Kidney epithelial cell (primary cell): Measurements from ENCODE around the gene TBX15. TPM values are rescaled to one million over a fixed set of nuclear protein-coding genes. Genes with fewer than 3 reads are reported as not detected.

ENCODE experiments used
- DNase-seq: peaks from one replicate; pipeline ENCODE4 v3.0.0-alpha.2; 2010; ENCODE audit warnings: low read depth
- H3K27me3 ChIP-seq: 2 replicates; pipeline ENCODE4 v1.6.0; 2011; ENCODE audit warnings: low read length; ENCODE audit not compliant: control insufficient read depth, insufficient read depth
- H3K36me3 ChIP-seq: 2 replicates; pipeline ENCODE4 v1.5.1; 2011; ENCODE audit warnings: low read length; ENCODE audit not compliant: control insufficient read depth, insufficient read depth
- H3K4me3 ChIP-seq: 2 replicates; pipeline ENCODE4 v1.5.1; 2011; ENCODE audit warnings: low read depth, mild to moderate bottlenecking, control low read depth, low read length
- total RNA-seq: library from RNA; depleted of rRNA; stranded (reverse); fragments of >200 nt; gene quantifications from 2 replicates; pipeline ENCODE4 v1.2.3, GENCODE V29; 2015
- TF ChIP-seq, protein P1 (sequence below): IDR thresholded peaks from 2 replicates; pipeline ENCODE4 v1.5.1; 2011; ENCODE audit warnings: mild to moderate bottlenecking, moderate library complexity, low read length, control low read depth, inconsistent platforms; ENCODE audit not compliant: insufficient read depth, poor library complexity, severe bottlenecking

Gene TBX15
- total RNA-seq, 1 donor from 2014 or later = not detected

DNA sequence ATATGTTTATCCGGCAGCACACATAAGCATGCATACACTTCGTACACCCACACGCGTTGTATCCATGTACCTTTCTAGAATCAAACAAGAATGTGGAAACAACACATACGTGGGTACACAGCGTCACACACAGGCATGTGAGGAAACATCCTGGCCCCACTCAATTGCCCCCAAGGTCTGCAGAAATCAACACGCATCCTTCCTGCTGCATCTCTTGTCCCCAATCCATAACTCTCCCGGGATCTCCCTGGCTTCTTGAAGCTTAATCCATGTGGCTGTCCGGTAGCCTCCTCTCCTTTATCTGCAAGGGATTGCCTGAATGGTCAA is 5.5 kb upstream of the TBX15 start:
- TF ChIP-seq, protein P1, sequence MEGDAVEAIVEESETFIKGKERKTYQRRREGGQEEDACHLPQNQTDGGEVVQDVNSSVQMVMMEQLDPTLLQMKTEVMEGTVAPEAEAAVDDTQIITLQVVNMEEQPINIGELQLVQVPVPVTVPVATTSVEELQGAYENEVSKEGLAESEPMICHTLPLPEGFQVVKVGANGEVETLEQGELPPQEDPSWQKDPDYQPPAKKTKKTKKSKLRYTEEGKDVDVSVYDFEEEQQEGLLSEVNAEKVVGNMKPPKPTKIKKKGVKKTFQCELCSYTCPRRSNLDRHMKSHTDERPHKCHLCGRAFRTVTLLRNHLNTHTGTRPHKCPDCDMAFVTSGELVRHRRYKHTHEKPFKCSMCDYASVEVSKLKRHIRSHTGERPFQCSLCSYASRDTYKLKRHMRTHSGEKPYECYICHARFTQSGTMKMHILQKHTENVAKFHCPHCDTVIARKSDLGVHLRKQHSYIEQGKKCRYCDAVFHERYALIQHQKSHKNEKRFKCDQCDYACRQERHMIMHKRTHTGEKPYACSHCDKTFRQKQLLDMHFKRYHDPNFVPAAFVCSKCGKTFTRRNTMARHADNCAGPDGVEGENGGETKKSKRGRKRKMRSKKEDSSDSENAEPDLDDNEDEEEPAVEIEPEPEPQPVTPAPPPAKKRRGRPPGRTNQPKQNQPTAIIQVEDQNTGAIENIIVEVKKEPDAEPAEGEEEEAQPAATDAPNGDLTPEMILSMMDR = no peak
- H3K27me3 ChIP-seq = peaks cover 93% of the 10 kb centered on the region
- no peaks in the 10 kb centered on the region for H3K36me3 ChIP-seq
- no peak overlapping the region for H3K4me3 ChIP-seq
- no peak for DNase-seq

DNA sequence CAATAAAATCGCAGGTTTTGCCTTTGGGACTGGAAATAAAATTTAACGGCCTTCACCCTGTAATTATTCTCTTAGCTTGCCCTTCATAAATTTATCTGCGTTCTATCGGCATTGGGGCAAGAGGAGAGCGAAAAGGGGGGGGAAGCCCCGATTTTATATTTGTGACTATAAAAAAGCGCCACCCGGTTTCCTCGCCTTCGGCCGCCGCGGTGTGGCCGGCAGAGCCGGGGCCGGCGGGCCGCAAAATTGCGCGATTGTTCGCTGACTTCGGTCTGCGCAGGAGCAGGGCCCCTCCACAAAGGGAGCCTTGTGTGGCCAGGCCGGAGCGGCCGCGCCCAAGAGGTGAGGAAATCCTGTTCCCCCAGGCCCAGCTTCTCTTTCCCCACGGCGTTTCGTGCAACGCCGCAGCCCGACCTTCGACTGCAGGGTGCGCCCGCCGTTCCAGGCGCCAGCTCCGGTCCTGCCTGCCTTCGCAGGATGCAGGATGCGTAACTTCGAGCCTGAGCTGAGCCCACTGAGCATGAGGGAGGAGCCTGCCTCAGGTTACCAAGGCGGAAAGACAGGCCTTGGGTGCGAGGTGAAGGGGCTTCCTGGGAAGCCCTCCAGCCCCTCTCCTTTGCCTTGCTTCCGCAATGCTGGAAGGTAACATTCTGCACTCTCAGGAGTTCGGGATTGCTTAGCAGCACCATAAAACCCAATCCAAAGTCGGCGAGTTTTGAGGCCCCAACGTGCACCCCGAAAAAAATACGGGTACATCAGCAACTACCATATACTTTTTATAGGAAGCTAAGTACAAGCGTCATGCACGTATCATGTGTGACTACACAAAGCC is 4.9 kb upstream of the TBX15 start:
- TF ChIP-seq, protein P1 = no peak
- no peak for DNase-seq
- H3K27me3 ChIP-seq = peaks cover 94% of the 10 kb centered on the region
- H3K4me3 ChIP-seq = no peak overlapping the region
- no peaks in the 10 kb centered on the region for H3K36me3 ChIP-seq

DNA sequence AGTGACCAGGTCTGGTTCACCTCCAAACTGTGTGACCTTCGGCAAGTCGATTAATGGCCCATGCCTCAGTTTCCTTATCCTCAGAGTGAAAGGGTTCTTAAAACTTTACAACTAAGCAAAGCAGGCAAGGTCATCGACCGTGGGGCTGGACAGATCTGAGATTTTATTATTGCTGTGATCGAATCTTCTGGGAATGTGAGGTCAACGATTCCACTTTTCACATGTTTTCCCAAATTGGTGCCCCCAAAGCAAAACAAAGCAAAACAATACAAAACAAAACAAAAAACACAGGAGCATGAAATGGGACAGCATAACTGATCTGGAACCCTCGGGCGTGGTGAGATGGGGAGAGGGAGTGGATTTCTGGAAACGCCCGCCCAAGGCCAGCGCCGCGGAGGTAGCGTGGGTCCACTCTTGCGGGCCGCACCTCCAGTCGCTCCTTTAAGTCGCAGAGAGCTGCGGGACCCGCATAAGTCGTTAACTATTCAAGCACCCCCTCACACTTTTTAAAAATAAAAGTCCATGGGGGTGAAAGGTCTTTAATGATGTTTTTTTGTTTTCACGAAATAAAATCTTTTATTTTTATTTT is 4.2 kb upstream of the TBX15 start:
- peaks cover 96% of the 10 kb centered on the region for H3K27me3 ChIP-seq

GRCh38 chr1:118991448-118991847 is 3.3 kb upstream of the TBX15 start:
- Histone ChIP-seq H3K36me3 (no peaks in the 10 kb centered on the region), H3K27me3 (peaks cover 97% of the 10 kb centered on the region), H3K4me3 (no peak overlapping the region)
- TF ChIP-seq, protein P1 = no peak
- DNase-seq = no peak

More for the DNA sequence above, 4.2 kb upstream of the TBX15 start:
- TF ChIP-seq, protein P1 = no peak
- DNase-seq = no peak
- Histone ChIP-seq H3K36me3 (no peaks in the 10 kb centered on the region), H3K4me3 (no peak overlapping the region)

GRCh38 chr1:118990513-118991152 is 2.5 kb upstream of the TBX15 start:
- DNase-seq = no peak
- no peaks in the 10 kb centered on the region for H3K36me3 ChIP-seq
- H3K4me3 ChIP-seq = no peak overlapping the region
- H3K27me3 ChIP-seq = peaks cover 98% of the 10 kb centered on the region
- TF ChIP-seq, protein P1 = no peak
